Hippocampal formation (tissue), 2 donors: Measurements from ENCODE around the gene RNF38.
"Not testable (repeated sequence)": the region's sequence is repeated elsewhere in the genome, so short reads cannot be mapped to it uniquely, and the experiment has no call there.

Experiments
- DNase-seq, 2 donors: peaks; one replicate each; lab custom pipeline; 2025; lab: John Stamatoyannopoulos, UW

Gene RNF38

DNA sequence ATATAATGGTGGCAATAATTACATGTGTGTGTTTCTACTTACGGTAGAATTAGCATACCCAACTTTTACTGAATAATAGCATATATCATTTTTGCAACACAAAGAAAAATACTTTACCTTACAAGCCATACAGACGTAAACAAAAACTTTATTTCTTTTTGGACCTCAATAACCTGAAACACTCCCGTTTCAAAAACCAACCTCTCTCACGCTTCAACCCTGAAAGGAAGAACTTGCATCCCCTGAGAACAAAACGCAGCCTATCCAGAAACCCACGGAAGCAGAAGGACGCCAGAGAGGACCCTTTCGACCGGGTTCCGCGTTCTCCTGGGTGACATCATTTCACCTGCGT, at the start of gene RNF38:
TSS of gene RNF38 (minus strand) at position 290 of the 352 bp plus-strand sequence. CDS start at position 129, 161 bp downstream.
- DNase-seq: no peak

DNA sequence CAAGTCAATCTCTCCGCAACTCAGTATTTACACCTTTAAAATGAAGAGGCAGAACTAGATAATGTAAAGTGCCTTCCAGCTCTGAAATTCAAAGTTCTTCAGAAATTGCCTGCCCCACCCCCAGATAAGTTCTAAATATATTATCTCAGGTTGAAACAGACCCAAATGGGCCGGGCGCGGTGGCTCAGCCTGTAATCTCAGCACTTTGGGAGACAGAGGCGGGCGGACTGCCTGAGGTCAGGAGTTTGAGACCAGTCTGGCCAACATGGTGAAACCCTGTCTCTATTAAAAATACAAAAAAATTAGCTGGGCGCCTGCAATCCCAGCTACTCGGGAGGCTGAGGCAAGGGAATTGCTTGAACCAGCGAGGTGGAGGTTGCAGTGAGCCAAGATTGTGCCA, 48.5 kb upstream of the RNF38 start:
- not testable (repeated sequence) for DNase-seq

GRCh38 chr9:36448017-36448416, 47.9 kb upstream of the RNF38 start:
- DNase-seq: no peak

GRCh38 chr9:36446678-36447077, 46.6 kb upstream of the RNF38 start:
- DNase-seq: not testable (repeated sequence)

DNA sequence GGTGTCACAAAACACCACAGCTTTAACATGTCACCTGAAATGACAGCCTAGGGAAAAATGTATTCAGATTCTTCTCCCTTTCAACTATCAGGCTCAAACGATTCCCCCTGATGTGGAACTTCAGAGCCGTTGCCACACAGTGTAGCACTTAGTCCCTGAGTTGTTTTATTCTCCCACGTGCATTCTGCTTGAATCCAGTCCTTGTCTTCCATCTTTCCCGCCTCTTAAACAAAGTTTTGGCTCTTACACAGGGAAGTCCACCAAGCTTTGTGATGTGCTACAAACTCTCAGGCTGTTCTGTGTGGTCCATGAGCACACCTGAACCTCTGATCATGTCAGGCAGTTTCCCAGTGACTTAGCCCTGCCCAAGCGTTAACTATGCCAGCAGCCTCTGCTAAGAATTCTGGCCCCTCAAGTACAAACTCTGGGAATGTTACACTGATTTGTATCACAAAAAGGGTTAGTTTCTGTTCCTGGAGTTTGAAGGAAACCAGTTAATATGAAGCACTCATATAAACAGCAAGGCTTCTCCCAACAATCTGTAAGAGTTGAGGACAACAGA, 45.8 kb upstream of the RNF38 start:
- DNase-seq: no peak

DNA sequence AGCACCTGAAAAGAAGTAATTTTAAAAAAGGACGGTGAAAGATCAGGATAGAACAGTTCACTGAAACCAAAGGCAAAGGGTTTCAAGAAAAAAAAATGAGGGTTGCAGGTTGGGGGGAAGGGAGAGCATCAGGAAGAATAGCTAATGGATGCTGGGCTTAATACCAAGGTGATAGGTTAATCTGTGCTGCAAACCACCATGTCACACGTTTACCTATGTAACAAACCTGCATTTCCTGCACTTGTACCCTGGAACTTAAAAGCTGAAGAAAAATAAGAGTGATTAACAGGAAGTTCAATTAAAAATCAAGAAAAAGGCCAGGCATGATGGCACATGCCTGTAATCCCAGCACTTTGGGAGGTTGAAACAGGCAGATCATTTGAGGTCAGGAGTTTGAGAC, 44.1 kb upstream of the RNF38 start:
- DNase-seq: no peak

- DNase-seq: no peak
Observed at GRCh38 chr9:36443581-36443980, 43.5 kb upstream of the RNF38 start.

DNA sequence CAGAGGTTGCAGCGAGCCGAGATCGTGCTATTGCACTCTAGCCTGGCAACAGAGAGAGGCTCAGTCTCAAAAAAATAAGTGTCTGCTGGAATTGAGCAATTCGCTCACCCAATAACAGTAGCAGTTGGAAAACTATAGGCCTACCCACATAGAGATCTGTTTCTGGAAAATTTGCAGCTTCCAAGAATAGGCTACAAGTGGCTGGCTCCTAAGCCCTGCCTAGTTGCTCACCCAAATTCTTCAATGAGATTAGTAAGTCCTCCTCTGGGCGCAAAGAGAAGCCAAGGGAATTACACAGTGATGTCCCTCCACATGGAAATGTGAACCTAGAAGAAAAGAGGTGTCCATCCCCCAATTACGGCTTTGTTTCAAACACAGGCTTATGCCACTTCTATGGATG, 42.6 kb upstream of the RNF38 start:
- no peak for DNase-seq

DNA sequence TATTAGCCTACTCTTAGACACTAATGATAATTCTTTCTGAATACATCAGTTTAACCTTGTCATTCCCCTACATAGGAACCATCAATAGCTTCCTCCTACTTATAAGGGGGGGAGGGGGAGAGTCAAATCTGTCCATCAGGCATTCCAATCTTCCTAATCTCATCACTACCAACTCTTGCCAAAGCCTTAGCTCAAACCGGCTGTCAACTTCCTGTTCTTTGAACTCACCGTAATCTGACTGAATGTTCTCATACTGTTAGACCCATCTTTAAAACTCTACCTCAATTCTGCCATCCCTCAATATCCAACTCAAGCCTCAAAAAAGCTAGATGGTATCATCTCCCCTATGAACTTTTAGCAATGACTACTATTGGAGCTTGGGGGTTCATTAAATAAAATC, 41.9 kb upstream of the RNF38 start:
- no peak for DNase-seq

GRCh38 chr9:36438536-36439236, 38.6 kb upstream of the RNF38 start:
- no peak for DNase-seq

- DNase-seq: no peak
Observed at GRCh38 chr9:36437790-36438189, 37.7 kb upstream of the RNF38 start.

GRCh38 chr9:36436909-36437308, 36.8 kb upstream of the RNF38 start:
- DNase-seq: peak in 1 of 2 donors; percentile 44

DNA sequence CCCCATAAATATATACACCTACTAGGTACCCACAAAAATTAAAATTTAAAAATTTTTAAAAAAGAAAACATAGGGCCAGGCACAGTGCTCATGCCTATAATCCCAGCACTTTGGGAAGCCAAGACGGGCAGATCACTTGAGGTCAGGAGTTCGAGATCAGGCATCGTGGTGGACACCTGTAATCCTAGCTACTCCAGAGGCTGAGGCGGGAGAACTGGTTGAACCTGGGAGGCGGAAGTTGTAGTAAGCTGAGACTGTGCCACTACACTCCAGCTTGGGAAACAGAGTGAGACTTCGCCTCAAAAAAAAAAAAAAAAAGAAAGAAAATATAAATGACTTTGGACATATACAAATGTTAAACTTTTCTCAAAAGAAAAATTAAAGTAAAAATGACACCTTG, 33.3 kb upstream of the RNF38 start:
- no peak for DNase-seq

DNA sequence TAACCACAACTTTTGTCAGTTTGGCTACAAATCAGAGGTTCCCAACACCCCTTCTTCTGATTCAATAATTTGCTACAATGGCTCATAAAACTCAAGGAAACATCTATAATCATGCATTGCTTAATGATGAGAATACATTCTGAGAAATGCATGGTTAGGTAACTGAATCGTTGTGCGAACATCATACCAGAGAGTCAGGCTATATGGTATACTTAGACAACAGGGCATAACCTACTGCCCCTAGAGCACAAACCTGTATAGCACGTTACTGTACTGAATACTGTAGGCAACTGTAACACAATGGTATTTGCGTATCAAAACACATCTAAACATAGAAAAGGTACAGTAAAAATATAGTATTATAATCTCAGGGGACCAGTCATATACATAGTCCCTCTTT, 31.0 kb upstream of the RNF38 start:
- no peak for DNase-seq

DNA sequence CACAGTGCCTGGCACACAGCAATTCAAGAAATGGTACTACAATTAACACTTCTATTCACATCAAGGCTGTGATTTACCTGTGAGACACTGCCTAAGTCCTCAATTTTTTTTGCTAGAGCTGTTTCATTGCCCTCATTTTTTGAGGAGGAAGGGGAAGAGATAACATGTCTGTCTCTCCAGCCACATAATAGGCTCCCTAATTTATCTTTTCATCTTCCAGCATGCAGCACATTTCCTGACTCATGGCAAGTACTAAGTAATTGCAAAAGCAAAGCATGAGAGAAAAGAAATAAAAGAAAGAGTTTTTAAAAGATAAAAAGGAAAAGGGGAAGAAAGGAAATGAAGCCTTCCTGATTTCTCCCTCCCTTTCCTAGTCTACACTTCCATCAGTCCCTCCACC, 26.9 kb upstream of the RNF38 start:
- no peak for DNase-seq

DNA sequence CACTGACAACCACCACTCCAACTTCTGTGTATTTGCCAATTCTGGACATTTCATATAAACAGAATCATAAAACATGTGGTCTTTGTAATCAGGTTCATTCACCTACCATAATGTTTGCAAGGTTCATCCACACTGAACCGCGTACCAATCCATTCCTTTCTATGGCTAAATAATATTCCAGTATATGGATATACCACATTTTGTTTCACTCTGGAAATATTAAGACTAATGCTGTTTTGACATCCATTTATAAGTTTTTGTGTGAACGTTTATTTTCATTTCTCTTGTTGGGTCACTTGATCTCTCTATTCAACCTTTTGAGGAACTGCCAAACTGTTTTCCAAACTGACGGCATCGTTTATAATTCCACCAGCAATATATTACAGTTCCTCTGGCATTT, 26.3 kb upstream of the RNF38 start:
- DNase-seq: no peak

DNA sequence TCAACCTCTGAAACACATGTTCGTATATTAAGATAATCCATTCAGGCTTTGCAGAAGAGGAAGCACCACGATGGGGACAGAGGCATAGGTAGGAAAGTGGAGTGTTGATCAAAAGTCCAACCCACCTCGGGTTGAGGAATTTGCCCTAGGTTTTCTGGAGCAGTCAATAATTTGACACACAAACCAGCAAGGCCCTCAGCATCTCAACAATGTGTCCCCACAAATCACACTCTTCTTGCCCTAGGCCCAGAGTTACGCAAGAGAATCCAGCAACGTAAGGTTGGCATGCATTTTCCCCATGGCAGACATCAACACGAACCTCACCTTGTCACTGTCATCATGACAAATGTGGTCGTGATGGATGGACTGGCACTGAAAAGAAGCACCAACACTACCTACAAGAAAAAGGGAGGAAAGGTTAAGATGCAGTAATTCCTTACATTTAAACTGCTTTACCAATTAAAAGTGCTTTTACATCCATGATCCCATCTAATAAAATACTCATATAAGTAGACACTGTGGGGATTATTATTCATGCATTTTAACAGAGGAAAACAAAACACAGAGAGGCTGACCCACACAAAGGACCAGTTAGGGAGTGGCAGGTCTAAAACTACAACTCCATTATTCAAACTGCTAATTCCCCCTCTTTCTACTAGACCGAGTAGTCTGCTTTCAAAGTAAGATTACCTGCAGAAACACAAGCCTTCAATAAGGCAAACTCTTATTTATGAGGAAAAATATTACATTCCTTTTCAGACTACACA, 24.4 kb upstream of the RNF38 start:
- no peak for DNase-seq

GRCh38 chr9:36423206-36423605, 23.1 kb upstream of the RNF38 start:
- DNase-seq: peak; percentile 4 to 73

GRCh38 chr9:36416890-36417289, 16.8 kb upstream of the RNF38 start:
- DNase-seq: no peak

DNA sequence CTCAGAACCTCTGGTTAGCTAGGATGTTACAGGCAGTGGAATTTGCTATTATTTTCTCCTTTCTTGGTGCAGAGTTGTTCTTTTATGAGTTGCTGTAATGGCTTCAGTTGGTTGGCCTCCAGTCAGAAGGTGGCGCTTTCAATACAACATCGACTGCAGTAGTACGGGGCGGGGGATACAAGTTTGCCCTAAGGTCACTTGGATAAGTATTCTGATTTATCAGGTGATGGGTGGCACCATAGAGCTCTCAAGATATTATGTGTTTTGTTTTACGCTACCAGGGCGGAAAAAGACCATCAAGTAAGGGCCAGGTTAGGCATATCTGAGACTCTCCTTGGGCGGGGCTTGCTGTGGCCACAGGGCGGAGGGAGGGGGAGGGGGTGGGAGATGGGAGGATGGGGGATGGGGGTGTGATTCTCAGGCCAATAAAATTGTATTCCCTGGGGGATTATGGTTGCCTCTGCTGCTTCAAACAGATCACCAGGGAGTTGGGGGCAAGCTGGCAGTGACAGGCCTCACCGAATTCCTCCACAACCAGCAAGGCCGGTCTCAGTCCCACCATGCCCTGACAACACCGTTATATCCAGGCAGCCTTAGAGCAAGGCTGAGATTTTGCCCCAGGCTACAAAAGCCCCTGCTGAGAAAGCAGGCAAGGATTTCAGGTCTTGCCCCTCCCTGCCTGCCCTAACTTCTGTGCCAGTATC, 15.9 kb upstream of the RNF38 start:
- DNase-seq: no peak

DNA sequence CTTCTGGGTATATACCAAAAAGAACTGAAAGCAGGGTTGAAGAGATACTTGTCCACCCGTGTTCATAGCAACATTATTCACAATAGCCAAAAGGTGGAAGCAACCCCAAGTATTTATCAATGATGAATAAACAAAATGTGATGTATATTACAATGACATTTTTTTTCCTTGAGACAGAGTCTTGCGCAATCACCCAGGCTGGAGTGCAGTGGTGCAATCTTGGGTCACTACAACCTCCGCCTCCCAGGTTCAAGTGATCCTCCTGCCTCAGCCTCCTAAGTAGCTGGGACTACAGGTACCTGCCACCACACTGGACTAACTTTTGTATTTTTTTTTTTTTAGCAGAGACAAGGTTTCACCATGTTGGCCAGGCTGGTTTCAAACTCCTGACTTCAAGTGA, 11.3 kb upstream of the RNF38 start:
- DNase-seq: not testable (repeated sequence)

- DNase-seq: not testable (repeated sequence)
Observed at GRCh38 chr9:36409076-36409475, 9.0 kb upstream of the RNF38 start.
